Measurements from ENCODE around the gene DLST. TPM values are rescaled to one million over a fixed set of nuclear protein-coding genes. Genes with fewer than 3 reads are reported as not detected.

The DLST gene
- total RNA-seq, 1 donor from 2014 or later: 74.5 TPM

- Mint-ChIP-seq H3K9me3 (ENCODE audit: low read depth) (no peaks in the 10 kb centered on the region), H3K4me1 (ENCODE audit: low read depth) (peaks cover 5% of the 10 kb centered on the region), H3K27ac (ENCODE audit: unreplicated experiment) (no peak overlapping the region), H3K27me3 (ENCODE audit: low read depth) (peaks cover 2% of the 10 kb centered on the region), H3K4me3 (ENCODE audit: unreplicated experiment) (no peak overlapping the region), H3K36me3 (ENCODE audit: low read depth) (no peaks in the 10 kb centered on the region)
- no peak for DNase-seq (ENCODE audit: low spot score)
- TF ChIP-seq CTCF (IDR thresholded peaks at IDR 0.05): no peak
These were observed 14.0 kb upstream of the DLST start for GRCh38 chr14:74867673-74868072.

GRCh38 chr14:74868739-74869138 lies 13.0 kb upstream of the DLST start:
- TF ChIP-seq CTCF (IDR thresholded peaks at IDR 0.05): no peak
- Mint-ChIP-seq H3K27me3 (ENCODE audit: low read depth) (peaks cover 2% of the 10 kb centered on the region), H3K9me3 (ENCODE audit: low read depth) (no peaks in the 10 kb centered on the region), H3K27ac (ENCODE audit: unreplicated experiment) (no peak overlapping the region), H3K36me3 (ENCODE audit: low read depth) (no peaks in the 10 kb centered on the region), H3K4me1 (ENCODE audit: low read depth) (peaks cover 5% of the 10 kb centered on the region), H3K4me3 (ENCODE audit: unreplicated experiment) (no peak overlapping the region)
- no peak for DNase-seq (ENCODE audit: low spot score)

GRCh38 chr14:74871819-74872218 lies 9.9 kb upstream of the DLST start:
- Mint-ChIP-seq H3K4me3 (ENCODE audit: unreplicated experiment) (no peak overlapping the region), H3K27me3 (ENCODE audit: low read depth) (no peaks in the 10 kb centered on the region), H3K9me3 (ENCODE audit: low read depth) (no peaks in the 10 kb centered on the region), H3K4me1 (ENCODE audit: low read depth) (peaks cover 5% of the 10 kb centered on the region), H3K27ac (ENCODE audit: unreplicated experiment) (no peak overlapping the region), H3K36me3 (ENCODE audit: low read depth) (no peaks in the 10 kb centered on the region)
- no peak for DNase-seq (ENCODE audit: low spot score)
- TF ChIP-seq CTCF (IDR thresholded peaks at IDR 0.05): no peak

- H3K27ac Mint-ChIP-seq (ENCODE audit: unreplicated experiment): no peak overlapping the region
- TF ChIP-seq CTCF (IDR thresholded peaks at IDR 0.05): no peak
- H3K4me1 Mint-ChIP-seq (ENCODE audit: low read depth): peaks cover 4% of the 10 kb centered on the region
- H3K36me3 Mint-ChIP-seq (ENCODE audit: low read depth): no peaks in the 10 kb centered on the region
- H3K4me3 Mint-ChIP-seq (ENCODE audit: unreplicated experiment): no peak overlapping the region
- no peaks in the 10 kb centered on the region for H3K9me3 Mint-ChIP-seq (ENCODE audit: low read depth)
- H3K27me3 Mint-ChIP-seq (ENCODE audit: low read depth): no peaks in the 10 kb centered on the region
- DNase-seq (ENCODE audit: low spot score): no peak
These were observed 6.5 kb upstream of the DLST start for GRCh38 chr14:74875204-74875603.

- Mint-ChIP-seq H3K36me3 (ENCODE audit: low read depth) (no peaks in the 10 kb centered on the region), H3K4me1 (ENCODE audit: low read depth) (peaks cover 9% of the 10 kb centered on the region), H3K27ac (ENCODE audit: unreplicated experiment) (no peak within 1 kb of the TSS), H3K27me3 (ENCODE audit: low read depth) (no peaks in the 10 kb centered on the region), H3K4me3 (ENCODE audit: unreplicated experiment) (no peak within 1 kb of the TSS), H3K9me3 (ENCODE audit: low read depth) (no peaks in the 10 kb centered on the region)
- no peak for DNase-seq (ENCODE audit: low spot score)
- no peak for TF ChIP-seq CTCF (IDR thresholded peaks at IDR 0.05)
These were observed 5.5 kb upstream of the DLST start, which contains the start of gene PROX2 for GRCh38 chr14:74875941-74876913. Gene PROX2 (minus strand): TSS chr14:74876145. CDS start chr14:74863834, 12,311 bp downstream.

All from chondrocyte (in vitro differentiated cells).